RWPE2 (cell line): ENCODE measurements around the gene CD99.
"Not testable (repeated sequence)": the region's sequence is repeated elsewhere in the genome, so short reads cannot be mapped to it uniquely, and the experiment has no call there.

Experiments
- ATAC-seq: fragments of 200-7000 bp; cut with Tn5 transposase; 3 replicates; pipeline ENCODE4 v1.9.1; 2021; ENCODE audit warnings: low read depth
- DNase-seq: peaks from one replicate; pipeline ENCODE4 v3.0.0-alpha.2; 2020; ENCODE audit warnings: low spot score
- H3K27ac ChIP-seq: fragments of 450-650 bp; 2 replicates; pipeline ENCODE4 v1.5.1; 2017; ENCODE audit warnings: mild to moderate bottlenecking; ENCODE audit not compliant: poor library complexity, severe bottlenecking
- H3K27me3 ChIP-seq: fragments of 250-450 bp; sonication (Bioruptor Pico); 2 replicates; pipeline ENCODE4 v1.5.1; 2021; ENCODE audit warnings: mild to moderate bottlenecking, moderate library complexity; ENCODE audit not compliant: insufficient read depth, poor library complexity, severe bottlenecking
- H3K36me3 ChIP-seq: fragments of 250-450 bp; sonication (Bioruptor Pico); 2 replicates; pipeline ENCODE4 v1.5.1; 2020; ENCODE audit warnings: low read depth, mild to moderate bottlenecking, moderate library complexity
- H3K4me1 ChIP-seq: fragments of 250-450 bp; sonication (Bioruptor Pico); 2 replicates; pipeline ENCODE4 v1.5.1; 2021; ENCODE audit warnings: mild to moderate bottlenecking, moderate library complexity; ENCODE audit not compliant: insufficient read depth, poor library complexity, severe bottlenecking
- H3K4me3 ChIP-seq: fragments of 250-450 bp; sonication (Bioruptor Pico); 2 replicates; pipeline ENCODE4 v1.5.1; 2021; ENCODE audit warnings: mild to moderate bottlenecking, moderate library complexity; ENCODE audit not compliant: severe bottlenecking
- H3K9me3 ChIP-seq: fragments of 250-450 bp; sonication (Bioruptor Pico); 2 replicates; pipeline ENCODE4 v1.5.1; 2021; ENCODE audit warnings: mild to moderate bottlenecking, moderate library complexity; ENCODE audit not compliant: severe bottlenecking
- CTCF ChIP-seq: fragments of 450-650 bp; IDR thresholded peaks from one replicate; pipeline ENCODE4 v1.5.1; 2017; ENCODE audit warnings: mild to moderate bottlenecking, moderate library complexity; ENCODE audit not compliant: poor library complexity, severe bottlenecking

CD99 gene

GRCh38 chrX:2767631-2768455 is 76.7 kb downstream of the CD99 start:
- no peak for TF ChIP-seq CTCF
- no peaks in the 10 kb centered on the region for H3K9me3 ChIP-seq
- peaks cover 5% of the 10 kb centered on the region for H3K4me1 ChIP-seq
- no peak overlapping the region for H3K4me3 ChIP-seq
- no peaks in the 10 kb centered on the region for H3K36me3 ChIP-seq
- H3K27me3 ChIP-seq: no peaks in the 10 kb centered on the region
- no peak overlapping the region for H3K27ac ChIP-seq
- DNase-seq: no peak
- ATAC-seq: peak; percentile 92

GRCh38 chrX:2769615-2770014 is 78.5 kb downstream of the CD99 start:
- Histone ChIP-seq H3K4me1 (peaks cover 5% of the 10 kb centered on the region), H3K36me3 (no peaks in the 10 kb centered on the region), H3K27me3 (no peaks in the 10 kb centered on the region), H3K27ac (no peak overlapping the region), H3K9me3 (no peaks in the 10 kb centered on the region), H3K4me3 (no peak overlapping the region)
- no peak for DNase-seq
- ATAC-seq: no peak
- TF ChIP-seq CTCF: no peak

GRCh38 chrX:2773166-2774055 is 82.3 kb downstream of the CD99 start:
- not testable (repeated sequence) for H3K9me3 ChIP-seq, H3K4me3 ChIP-seq, H3K27me3 ChIP-seq, H3K4me1 ChIP-seq, H3K36me3 ChIP-seq, DNase-seq, ATAC-seq, H3K27ac ChIP-seq

- DNase-seq (no peak), ATAC-seq (no peak)
- H3K9me3 ChIP-seq: no peaks in the 10 kb centered on the region
- H3K27ac ChIP-seq: no peak overlapping the region
- TF ChIP-seq CTCF: no peak
- no peaks in the 10 kb centered on the region for H3K4me1 ChIP-seq
- H3K27me3 ChIP-seq: no peaks in the 10 kb centered on the region
- no peaks in the 10 kb centered on the region for H3K36me3 ChIP-seq
- H3K4me3 ChIP-seq: no peak overlapping the region
Observed at GRCh38 chrX:2774057-2774456, 83.0 kb downstream of the CD99 start.

- no peak for DNase-seq
- Histone ChIP-seq H3K27ac (no peak overlapping the region), H3K36me3 (no peaks in the 10 kb centered on the region), H3K27me3 (no peaks in the 10 kb centered on the region), H3K4me1 (no peaks in the 10 kb centered on the region), H3K4me3 (no peak overlapping the region), H3K9me3 (no peaks in the 10 kb centered on the region)
- no peak for TF ChIP-seq CTCF
- no peak for ATAC-seq
Observed at GRCh38 chrX:2774776-2775175, 83.7 kb downstream of the CD99 start.

GRCh38 chrX:2780472-2781225 is 89.6 kb downstream of the CD99 start:
- H3K4me1 ChIP-seq, ATAC-seq, H3K4me3 ChIP-seq, DNase-seq, H3K27ac ChIP-seq, H3K36me3 ChIP-seq, H3K27me3 ChIP-seq, H3K9me3 ChIP-seq: not testable (repeated sequence)
